GM19438 (cell line): Measurements from ENCODE around the gene DPYD.

ENCODE experiments used
- ATAC-seq: cut with Tn5 transposase; IDR thresholded peaks from one replicate; pipeline ENCODE4 v1.9.1; 2021; ENCODE audit warnings: low read depth; ENCODE audit not compliant: unreplicated experiment

The DPYD gene

DNA sequence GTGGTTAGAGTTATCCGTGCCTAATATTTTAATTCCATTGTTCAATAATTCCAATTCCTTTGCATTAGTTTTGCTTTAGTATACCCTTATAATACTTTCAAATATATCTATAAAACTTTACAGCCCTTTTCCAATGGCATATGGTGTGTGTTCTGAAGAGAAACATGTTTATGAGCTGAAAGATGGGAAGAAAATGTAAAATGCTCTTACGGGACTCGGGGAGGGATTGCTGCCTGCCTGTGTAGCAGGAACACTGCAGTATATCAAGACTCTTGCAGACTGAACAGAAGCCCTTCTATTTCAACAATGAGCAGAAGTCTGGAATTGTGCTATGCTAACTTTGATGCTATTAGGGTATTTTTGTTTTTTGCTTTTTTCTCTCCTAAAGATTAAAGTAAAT lies 792.4 kb downstream of the DPYD start:
- ATAC-seq: no peak

- ATAC-seq: no peak
Observed at GRCh38 chr1:97123717-97124431, 797.0 kb downstream of the DPYD start.

DNA sequence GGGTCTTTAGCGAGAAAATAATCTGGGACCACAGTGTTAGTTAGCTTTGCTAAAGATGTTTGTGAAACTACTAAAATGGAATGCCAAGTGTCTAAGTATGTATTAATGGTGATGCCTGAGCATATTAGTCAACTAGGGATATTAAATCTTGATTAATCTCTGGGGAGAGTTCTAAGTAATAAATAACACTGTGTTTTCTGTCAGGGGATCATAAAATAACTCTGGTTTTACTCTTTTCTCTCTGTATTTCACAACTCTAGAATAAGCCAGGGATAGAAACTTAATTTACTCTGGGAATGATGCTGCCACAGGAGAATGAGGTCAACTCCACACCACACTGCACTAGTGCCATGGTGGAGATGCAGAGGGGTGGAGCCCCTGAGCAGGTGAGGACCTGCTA lies 800.0 kb downstream of the DPYD start:
- no peak for ATAC-seq

DNA sequence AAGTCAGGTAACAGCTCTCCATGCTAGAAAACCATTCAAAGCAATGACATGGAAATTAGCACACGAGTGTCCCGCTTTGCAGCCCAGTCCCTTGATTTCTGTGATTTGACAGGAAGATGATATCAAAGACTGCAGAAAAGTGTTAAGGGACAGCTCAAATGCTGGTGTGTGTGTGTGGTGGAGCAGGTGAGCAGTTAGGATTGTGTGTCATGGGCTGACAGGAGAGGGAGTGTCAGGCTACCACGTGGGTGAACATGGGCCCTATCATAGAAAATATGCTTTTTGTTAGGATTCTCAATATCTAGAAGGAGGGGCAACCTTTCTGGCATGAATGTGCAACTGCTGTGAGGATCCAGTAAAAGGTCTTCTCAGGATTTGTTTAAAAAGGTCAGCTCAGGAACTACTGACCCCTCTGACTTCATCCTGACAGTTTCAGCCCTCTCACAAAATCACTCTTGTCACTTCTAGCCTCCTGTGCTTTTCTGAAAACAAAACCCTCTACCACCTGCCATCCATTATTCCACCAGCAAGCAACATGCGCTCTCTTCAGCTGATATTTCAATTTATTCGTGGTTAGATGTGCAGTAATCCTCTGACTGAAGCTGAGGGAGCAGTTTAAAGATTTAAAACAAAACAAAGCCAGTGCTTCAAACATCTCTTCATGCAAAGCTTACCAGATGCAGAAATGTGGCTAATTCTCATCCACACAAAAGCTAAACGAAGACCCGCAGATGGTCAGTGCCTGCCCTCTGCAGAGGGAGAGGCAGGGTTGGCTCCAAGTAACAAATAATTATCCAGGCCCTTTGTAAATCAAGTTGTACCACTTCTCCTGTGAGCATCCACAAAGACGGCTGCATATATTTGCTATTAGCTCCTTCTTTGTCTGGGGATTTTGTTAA lies 801.3 kb downstream of the DPYD start:
- ATAC-seq: no peak

- ATAC-seq: no peak
Observed at GRCh38 chr1:97114842-97115241, 806.0 kb downstream of the DPYD start.

DNA sequence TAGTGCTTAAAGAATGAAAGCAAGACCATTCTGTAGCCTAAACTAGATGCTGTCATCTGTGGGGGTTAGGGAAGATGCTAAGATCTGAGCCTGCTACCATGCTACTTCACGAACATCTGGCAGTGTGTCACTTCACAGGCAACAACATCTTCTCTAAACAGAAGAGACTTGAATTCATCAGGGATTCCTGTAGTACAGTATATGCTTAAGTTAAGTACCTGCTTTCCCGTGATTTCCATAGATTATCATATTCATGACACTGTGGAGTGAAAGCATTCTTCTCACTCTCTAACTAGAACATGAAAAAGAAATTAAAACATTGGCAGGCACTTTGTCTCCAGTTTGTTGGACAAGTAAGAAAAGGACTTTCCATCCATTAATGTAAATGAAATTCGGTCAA lies 808.4 kb downstream of the DPYD start:
- no peak for ATAC-seq

- ATAC-seq: no peak
Observed at GRCh38 chr1:97108179-97108578, 812.7 kb downstream of the DPYD start.

GRCh38 chr1:97105531-97105930 lies 815.3 kb downstream of the DPYD start:
- no peak for ATAC-seq

DNA sequence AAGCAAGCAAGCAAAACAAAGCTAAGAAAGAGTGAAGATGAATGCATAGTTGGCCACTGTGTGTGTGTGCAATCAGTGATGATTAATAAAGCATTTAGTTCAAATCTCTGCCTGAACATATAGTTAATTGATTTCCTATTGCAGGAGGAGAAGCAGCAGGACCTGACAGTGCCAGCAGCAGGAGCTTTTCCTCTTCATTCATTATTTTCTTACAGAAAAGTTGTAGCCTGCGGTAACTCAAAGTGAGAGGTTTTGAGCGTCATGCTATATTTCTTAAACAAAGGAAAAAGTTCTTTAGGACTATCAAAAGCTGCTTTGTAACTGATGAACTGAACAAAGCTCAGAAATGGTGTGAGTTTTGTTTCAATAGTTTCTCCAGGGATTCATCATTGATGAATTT lies 819.3 kb downstream of the DPYD start:
- no peak for ATAC-seq

- ATAC-seq: no peak
Observed at GRCh38 chr1:97097404-97097925, 823.4 kb downstream of the DPYD start.

DNA sequence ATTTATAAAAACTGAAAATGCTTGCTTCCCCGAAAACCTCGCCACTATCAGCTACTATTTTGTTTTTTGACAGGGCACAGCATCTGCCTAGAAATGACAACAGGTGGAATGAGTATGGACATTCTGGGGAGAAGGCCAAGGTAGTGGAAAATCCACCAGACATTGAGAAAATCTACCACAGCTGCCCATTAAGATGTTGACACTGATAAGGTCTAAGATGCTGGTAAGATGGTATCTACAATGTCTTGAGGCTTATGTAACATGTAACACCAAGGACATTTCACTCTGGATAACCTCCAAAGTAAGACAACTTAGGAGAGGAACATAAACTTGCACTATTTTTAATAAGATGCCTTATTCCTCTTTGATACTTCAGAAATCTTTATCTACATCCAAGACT lies 825.1 kb downstream of the DPYD start:
- no peak for ATAC-seq

DNA sequence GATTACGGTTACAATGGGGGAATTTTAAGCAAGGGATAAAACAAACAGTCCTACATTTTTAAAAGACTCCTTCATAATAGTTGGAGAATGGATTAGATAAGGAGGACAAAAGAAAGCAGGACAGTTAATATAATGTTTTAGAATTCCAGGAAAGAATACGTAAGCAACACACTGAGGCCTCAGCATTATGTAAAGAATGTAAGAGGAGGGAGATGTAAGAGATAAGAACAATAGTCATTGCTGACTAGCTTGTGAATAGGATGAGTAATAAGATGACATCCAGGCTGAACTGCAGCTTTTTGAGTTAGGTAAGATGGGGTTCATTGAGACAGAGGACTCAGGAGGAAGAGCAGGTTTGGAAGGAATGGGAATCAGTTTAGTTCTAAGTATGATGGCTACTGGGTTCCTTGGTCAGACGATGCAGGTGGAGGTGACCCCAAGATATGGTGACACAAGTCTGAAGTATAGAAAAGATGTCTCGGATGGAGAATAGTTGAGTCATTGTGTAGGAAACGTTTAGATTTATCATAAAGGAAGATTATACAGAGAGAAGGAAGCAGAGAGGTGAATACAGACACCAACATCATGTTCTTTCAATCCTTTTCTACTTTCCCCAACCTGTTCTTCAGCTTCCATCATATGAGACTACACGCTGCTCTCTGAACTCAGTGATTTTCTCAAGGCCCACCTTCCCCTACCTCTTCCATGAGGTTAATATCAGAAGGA lies 826.4 kb downstream of the DPYD start:
- no peak for ATAC-seq

- ATAC-seq: no peak
Observed at GRCh38 chr1:97093741-97094140, 827.1 kb downstream of the DPYD start.

DNA sequence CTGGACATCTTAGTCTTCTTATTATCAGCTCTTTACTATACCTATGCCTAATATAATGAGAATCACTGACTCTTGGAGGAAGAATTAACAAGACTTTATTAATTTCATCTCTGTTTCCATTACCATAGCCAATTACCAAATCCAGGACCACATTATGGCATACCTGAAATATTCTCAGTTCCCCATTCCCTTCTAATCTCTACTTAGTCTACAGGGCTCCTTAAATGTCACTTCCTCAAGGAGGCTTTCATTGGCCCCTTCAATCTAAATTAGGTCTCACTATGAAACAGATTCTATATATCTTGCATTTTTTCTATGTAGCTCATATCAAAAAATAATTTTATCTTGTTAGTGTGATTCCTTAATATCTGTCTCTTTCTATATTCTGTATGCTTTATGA lies 828.0 kb downstream of the DPYD start:
- ATAC-seq: no peak

GRCh38 chr1:97091679-97092078 lies 829.2 kb downstream of the DPYD start:
- ATAC-seq: no peak

- no peak for ATAC-seq
Observed at GRCh38 chr1:97091263-97091662, 829.6 kb downstream of the DPYD start.

GRCh38 chr1:97090725-97091124 lies 830.1 kb downstream of the DPYD start:
- no peak for ATAC-seq

GRCh38 chr1:97089173-97089572 lies 831.7 kb downstream of the DPYD start:
- no peak for ATAC-seq

GRCh38 chr1:97088391-97088790 lies 832.4 kb downstream of the DPYD start:
- ATAC-seq: no peak

GRCh38 chr1:97084546-97084945 lies 836.3 kb downstream of the DPYD start:
- no peak for ATAC-seq
